NCI-H187 (cell line): ENCODE data around the gene THOC5.
"Not testable (repeated sequence)": the region's sequence is repeated elsewhere in the genome, so short reads cannot be mapped to it uniquely, and the experiment has no call there.

Experiments used
- DNase-seq, 2 experiments: peaks; one replicate each; lab custom pipeline; 2025; lab: John Stamatoyannopoulos, UW

THOC5 gene

DNA sequence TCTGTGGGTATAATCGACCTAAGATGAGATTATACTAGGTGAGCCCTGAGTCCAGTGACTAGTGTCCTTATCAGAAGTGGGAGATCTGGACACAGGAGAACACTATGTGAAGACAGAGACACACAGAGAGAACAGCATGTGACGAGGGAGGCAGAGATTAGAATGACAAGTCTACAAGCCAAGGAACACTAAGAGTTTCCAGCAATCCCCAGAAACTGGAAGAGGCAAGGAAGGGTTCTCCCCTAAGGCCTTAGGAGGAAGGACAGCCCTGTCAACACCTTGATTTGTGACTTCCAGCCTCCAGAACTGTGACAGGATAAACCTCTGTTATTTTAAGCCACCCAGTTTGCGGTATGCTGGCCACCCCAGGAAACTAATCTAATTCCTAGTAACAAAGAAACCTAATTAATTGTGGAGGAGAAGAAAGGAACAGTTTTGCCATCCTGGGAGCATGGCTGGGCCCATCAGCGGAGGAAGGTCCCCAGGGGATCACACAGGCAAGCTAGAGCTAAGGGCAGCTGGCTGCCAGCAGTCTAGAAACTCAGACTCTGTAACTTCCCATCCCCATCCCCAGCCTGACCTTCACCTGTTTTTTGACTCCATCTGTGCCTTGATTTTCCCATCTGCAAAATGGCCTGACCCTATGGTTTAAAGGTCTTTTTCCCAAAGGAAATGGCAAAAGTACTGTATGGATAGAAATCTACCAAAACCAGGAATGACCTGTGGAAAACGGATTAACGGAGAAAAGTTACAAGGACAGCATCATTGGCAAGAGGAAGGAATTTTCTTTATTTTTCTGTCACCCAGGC lies 10.3 kb upstream of the THOC5 start:
- no peak for DNase-seq

DNA sequence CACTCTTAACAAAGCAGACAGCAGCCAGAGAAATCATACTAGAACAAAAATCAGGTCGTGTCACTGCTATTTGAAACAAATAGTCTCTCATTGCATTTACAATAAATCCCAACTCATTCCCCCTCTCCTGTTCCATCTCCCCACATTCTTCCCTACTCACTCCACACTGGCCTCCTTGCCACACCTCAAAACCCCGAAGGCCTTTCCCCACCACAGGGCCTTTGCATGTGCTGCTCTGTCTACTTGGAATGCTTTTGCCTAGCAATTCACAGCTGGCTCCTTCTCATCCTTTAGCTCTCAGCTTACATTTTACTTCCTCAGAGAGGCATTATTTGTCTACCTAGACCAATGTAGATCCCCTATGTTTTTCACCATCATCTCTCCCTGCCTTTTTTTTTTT lies 6.3 kb upstream of the THOC5 start:
- no peak for DNase-seq

DNA sequence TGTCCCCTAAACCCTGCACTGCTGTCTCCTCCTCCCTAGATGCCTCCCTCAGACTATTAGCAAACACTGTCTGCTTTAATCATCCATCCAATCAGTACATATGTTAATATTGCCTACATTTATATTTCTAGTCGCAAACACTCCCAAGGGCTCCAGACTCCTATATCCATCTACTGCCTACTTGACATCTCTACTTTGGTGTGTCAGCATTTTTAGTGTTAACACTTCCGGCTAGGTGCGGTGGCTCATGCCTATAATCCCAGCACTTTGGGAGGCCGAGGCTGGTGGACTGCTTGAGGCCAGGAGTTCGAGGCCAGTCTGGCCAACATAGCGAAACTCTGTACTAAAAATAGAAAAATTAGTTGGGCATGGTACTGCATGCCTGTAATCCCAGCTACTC lies 5.5 kb upstream of the THOC5 start:
- no peak for DNase-seq

DNA sequence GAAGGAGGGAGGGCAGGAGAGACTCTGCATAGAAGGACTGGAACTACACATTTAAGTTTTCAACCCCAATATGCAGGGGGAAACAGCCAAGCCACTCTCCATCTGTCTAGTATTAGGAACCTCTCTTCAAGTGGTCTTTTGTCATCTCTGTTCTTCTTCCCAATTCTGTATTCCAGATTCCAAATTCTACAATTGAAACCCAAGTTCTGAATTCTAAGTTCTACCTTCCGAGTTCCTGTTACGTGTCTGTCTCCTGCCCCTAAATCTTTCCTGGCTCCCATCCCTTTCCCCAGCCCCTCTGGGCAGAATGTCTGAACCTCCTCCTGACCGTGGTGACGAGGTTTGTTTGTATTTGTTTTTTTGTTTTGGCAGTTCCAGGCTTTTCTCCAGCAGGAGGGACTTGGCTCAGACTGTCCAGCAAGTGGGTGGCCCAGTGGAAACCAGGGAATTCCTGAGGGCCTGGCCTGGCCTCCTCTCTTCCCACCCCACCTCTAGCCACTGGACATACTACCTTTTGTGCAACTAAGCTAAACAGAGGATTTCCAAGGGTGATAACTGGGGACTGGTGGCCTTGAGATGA lies 1.6 kb upstream of the THOC5 start:
- DNase-seq: no peak

DNA sequence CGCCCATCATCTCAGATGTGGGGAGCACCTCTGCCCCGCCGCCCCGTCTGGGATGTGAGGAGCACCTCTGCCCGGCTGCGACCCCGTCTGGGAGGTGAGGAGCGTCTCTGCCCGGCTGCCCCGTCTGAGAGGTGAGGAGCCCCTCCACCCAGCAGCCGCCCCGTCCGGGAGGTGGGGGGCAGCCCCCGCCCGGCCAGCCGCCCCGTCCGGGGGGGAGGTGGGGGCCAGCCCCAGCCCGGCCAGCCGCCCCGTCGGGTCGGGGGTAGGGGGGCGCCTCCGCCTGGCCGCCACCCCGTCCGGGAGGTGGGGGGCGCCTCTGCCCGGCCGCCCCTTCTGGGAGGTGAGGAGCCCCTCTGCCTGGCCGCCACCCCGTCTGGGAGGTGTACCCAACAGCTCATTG lies 1.2 kb downstream of the THOC5 start:
- not testable (repeated sequence) for DNase-seq

DNA sequence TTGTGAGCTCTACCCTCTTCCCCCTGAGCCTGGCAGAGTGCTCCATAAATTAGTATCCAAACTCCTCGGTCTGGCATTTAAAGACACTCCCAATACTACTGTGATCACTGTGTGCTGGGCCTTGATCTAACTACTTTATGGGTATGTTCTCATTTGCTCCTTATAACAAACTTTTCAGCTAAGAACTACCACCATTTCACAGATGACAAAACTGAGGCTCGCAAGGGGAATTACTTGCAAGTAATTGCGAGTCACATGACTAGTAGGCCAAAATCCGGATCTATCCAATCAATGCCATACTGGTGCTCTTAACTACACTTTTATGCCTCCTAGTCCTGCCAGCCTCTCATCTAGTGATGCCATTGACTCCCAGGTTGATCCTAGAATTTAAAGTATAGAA lies 3.6 kb downstream of the THOC5 start:
- DNase-seq: no peak

DNA sequence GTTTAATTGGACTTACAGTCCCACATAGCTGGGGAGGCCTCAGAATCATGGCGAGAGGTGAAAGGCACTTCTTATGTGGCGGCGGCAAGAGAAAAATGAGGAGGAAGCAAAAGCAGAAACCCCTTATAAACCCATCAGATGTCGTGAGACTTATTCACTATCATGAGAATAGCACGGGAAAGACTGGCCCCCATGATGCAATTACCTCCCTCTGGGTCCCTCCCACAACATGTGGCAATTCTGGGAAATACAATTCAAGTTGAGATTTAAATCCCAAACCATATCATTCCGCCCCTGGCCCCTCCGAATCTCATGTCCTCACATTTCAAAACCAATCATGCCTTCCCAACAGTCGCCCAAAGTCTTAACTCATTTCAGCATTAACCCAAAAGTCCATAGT lies 8.5 kb downstream of the THOC5 start:
- not testable (repeated sequence) for DNase-seq

DNA sequence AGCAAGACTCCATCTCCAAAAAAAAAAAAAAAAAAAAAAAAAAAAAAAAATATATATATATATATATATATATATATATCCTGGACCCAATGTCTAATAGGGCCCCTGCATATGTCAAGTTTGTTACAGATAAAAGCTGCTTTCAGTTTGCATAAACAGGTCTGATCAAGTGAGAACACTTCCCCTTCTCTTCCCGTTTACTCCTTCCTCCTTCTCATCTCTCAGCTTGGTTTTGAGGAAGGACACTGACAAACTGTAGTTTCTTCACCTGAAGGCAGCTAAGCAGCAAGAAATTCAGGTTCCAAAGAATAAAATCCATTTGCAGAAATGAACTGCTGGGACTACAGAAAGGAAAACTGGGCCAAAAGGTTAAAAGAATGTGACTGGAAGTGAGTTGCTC lies 11.7 kb downstream of the THOC5 start:
- DNase-seq: no peak

DNA sequence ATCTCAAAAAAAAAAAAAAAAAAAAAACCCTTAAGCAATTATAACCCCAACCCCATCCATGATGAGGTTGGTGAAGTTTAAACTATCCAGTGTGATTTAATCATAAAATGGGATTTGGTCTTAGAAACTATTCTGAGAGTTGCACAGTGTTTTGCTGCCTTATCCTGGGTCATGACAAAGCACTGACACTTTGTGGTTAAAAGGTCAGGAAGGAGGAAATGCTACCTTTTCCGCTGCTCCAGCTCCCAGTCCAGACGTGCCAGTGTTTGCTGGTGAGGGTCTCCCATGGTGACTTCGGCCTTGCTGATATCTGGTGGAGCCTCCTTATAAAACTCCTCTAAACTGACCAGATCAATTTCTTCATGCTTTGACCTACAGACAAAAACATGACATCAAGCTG lies 14.5 kb downstream of the THOC5 start:
- no peak for DNase-seq

DNA sequence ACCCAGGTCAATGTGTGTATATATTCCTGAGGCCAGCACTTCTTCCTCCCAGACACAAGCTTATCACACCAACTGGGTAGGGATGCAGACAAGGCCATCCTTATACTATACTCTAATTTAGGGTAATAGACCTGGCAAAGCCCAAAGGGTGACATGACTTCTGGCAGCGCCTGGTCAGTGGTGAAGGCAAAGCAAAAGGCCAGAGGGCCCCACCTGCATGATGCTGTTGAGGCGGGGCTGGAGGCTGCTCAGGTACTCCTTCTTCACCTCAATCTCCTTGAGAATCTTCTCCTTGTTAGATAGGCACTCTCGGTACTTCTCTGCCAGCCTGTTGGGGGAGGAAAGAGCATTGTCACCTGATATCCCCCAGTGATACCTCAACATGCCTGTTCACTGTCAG lies 17.1 kb downstream of the THOC5 start:
- no peak for DNase-seq

DNA sequence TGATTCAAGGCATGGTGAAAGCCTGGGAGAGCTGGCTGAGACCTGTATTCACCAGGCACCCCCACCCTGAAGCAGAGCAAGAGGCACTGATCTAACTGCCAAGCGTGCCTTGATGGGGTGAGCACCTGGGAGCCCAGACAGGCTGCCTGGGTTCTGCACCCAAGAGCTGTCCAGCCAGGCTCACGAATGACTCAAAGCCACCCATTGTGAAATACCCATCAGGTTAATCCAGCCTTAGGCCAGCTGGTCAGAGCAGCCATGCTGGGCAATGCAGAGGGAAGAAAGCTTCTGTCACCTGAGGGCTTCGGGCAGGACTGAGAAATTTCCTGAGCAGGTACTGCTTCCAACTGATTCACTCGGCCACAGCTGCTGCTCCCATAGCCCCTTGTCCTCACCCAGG lies 22.1 kb downstream of the THOC5 start:
- DNase-seq: no peak

DNA sequence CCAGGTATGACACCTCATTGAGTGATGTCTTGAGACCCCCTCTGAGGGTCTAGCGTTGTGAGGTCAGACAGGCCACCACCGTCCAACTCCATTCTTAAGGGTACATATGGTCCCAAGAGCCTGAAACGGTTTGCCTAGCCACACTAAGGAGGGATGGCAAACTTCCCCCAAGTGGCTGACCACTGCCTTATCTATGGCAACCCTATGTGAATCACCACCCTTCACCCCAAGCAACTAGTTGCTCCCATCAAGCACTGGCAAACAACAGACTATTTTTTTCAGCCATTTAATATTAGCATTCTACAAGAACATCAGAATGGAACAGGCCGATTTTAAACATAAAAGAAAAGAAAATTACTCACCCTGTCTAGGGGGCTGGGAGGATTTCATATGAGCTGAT lies 22.8 kb downstream of the THOC5 start:
- DNase-seq: no peak

DNA sequence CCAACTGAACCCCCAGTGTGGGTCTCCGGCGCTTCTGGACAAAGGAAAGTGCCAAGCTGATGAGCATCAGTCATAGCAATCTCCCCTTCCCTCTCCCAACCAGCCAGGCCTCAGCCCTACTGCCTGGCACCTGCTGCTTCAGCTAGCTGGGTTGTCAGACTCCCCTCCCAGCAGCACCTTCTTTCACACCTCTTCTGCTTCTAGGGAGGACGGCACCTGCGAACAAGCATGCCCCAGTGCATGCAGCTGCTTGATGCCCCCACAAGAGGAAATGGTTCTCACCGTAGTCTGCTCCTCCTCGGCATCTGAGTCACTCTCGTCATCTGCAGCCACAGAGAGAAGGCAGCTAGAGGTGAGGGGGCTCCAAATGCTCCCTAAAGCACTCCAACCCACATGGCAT lies 25.4 kb downstream of the THOC5 start:
- no peak for DNase-seq

DNA sequence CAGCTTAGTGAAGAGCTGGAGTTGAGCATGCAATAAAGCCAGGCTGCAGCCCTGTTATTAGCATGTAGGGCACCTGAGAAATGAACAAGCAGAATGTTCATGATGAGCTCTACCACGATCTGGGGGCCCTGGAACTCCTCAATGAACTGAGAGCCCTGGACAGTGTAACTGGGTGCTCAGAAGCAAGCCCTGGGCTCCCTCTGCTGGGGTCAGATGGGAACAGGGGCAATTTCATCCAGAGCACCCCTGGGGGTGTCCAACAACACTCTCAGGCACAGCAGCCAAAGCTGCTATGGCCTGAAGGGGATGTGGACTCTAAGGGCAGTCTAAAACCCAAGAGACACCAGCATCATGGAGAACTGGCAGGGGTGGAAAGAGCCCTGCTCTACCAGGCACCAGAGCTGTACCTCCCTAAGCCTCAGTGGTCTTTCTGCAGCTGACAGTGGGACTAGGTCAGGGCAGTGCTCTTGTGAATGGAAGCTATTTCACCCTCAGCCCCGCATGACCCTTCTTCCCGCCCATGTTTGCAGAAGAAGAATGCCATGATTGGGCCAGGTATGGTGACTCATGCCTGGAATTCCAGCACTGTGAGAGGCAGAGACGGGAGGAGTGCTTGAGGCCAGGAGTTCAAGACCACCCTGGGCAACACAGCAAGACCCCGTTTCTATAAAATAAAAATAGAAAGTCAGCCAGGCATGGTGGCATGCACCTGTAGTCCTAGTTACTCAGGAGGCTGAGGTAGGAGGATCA lies 28.9 kb downstream of the THOC5 start:
- no peak for DNase-seq

DNA sequence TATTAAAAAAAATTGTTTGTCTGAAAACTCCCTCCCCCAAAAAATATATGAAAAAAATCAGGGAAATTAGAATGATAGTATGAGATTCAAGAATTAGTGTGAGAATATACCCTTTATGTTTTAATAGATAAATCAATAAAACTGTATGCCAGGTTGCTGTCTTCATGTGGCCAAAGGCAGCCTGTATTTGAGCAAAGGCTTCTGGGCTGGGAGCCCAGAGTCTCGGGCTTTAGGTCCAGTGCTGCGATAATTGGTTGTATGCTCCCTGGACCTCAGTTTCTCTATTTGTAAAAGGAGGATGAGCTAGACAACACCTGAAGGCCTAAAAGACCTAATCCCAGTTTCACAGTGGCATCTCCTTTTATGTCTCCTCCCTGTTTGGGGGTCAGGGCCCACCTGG lies 29.8 kb downstream of the THOC5 start:
- DNase-seq: no peak

DNA sequence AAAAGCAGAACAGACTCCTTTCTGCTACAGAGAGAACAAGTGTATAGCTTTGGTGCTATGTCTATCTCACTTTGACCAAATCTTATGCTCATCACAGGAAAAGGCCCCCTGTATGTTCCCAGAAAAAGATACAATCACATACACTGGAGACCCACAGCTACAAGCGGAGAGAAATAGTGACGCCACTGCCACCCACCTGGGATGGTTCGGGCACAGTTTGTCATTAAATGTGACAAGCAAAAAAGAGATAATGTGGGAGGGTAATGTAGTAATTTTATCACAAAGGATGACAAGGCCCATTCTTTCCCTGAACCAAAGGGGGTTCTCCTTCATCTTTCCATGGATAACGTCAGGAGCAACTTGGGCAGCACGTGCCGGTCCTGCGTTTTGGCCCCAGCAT lies 32.0 kb downstream of the THOC5 start:
- DNase-seq: no peak

DNA sequence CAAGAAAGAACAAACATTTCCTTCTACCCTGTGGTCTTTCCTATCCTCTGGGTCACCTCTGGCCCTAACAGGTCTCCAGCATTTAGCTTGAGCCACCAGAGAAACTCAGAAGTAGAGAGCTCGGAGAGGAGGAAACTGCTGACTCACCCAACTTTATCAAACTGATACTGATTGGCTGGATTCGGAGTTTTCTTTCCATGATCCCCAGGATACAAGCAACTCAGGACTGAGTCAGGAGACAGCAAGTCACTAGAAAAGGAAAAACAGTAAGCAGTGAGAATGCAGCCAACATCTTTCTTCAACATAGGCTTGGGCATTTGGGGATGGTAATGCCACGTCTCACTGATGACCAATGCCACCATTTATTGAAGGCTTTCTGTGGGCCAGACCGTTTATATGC lies 32.7 kb downstream of the THOC5 start:
- no peak for DNase-seq

DNA sequence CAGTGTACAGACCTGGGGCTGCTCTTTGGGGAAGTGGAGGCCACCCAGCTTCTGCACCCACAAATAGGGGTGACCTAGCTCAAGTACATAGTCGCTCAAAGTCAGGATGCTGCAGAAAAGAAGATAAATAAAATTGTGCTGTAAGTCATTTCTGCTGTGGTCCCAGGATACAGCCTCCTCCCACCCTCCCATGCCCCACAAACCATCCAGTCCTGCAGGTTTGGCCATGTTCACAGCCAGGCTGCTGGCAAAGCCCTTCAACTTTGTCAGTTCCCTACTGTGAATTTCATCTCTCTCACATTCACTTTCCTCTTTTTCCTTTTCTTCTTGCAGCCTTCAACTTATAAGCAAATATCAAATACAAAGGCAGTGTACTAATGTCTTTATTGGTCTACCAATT lies 33.6 kb downstream of the THOC5 start:
- DNase-seq: no peak

DNA sequence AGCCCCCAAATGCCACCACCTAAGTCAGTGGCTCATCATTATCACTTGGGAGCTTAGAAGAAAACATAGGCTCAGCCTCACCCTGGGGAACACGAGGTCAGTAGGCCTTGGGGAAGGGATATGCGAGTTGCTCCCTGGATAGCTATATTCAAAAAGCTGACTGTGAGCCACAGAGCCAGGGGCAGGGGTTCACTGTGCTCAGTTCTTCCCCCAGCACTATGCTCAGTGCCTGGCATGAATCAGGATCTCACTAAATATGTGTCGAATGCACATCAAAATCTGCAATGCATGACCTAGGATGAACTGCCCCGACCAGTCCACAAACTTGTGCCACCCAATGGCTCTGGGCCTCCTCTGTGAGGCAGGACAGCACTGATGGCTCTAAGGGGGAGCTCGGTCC lies 35.1 kb downstream of the THOC5 start:
- DNase-seq: no peak

DNA sequence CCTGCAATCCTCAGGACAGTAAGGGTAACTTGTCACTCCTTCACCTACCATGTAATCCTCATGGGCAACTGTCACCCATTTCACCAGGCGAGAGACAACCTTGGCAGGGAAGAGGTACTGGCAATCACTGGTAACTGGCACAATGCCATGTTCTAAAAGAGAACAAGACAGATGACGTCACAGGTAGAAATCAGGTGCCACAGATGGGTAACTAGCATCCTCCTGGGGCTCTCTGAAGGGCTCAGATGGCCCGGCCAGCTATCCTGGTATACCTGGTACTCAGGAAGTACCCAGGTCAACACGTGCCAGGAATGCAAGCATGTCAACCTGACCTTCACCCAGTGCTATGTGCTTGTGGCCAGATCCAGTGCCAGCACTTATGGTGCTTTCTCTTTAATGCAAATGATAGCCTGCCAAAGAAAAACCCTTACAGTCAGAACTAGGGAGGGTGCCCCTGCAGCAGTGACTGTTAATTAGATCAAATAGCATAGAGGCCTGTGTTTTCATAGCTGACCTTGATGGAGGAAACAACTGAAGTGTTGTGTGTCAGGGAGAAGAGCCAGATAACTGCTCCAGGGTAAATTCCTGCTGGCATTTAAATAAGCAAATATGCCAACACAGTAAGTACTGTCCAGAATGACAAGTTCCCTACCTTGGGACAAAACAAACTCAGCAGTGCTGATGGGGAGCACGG lies 36.2 kb downstream of the THOC5 start:
- no peak for DNase-seq

DNA sequence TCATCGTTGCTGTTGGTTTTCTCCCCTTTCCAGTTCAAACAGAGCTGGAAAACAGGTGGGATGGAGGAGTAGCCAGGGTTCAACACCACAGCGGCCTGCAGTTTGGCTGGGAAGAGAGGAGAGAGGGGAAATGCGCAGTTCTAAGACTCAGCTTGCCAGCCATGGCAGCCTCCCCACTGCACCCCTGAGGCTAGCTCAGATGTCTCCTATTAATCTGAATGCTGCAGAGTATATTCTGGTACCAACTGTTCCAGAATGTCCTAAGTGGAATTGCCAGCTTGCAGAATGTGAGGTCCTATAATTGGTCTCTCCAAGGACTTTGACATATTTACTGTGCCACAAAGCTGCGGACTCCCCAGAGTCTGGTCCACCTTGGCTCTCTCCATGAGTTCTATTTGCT lies 41.5 kb downstream of the THOC5 start:
- DNase-seq: no peak

DNA sequence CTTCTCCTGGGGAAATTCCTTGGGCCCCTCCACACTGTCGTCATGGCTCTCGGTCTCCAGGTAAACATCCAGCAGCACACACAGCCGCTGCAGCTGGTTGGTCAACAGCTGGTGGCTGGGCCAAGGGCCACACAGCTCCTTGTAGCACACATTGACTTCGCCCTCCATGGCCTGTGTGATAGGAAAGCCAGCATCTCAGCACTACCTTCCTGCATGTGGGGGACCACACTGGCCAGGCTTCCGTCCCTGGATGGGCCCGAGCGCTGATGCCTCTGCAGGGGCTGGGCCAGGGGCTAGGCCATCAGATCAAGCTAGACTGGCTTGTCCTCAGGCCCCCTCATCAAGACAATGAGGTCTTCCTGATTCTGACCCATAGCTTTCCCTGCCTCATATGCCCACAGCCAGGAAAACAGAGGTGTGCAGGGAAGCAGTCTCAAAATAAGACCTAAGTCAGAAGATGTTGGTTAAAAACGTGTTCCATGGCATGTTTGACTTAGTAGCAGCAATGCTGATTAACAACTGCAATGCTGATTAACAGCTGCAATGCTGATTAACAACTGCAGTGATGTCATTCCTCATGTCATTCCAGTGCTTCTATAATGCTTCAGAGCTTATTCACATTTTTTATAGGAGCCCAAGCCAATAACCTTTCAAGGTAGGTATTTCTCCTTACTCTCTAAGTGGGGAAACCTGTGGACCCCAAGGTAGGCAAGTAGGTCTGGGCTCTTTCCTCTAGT lies 42.3 kb downstream of the THOC5 start:
- DNase-seq: no peak
